IMR-90 (cell line): ENCODE measurements around the gene CLASP1.

Source experiments
- CTCF ChIP-seq: conservative IDR thresholded peaks from 2 replicates; pipeline ENCODE4 v1.5.1; 2012; ENCODE audit warnings: mild to moderate bottlenecking, low read depth, low read length, improper control_type of control experiment
- MAZ ChIP-seq: IDR thresholded peaks from 2 replicates; pipeline ENCODE4 v1.6.1; 2012; ENCODE audit warnings: low read depth, mild to moderate bottlenecking, low read length, improper control_type of control experiment, moderate library complexity, borderline replicate concordance
- POLR2A ChIP-seq: IDR thresholded peaks from 2 replicates; pipeline ENCODE4 v1.6.1; 2012; ENCODE audit warnings: mild to moderate bottlenecking, low read depth, low read length
- RFX5 ChIP-seq: IDR thresholded peaks from 2 replicates; pipeline ENCODE4 v1.8.0; 2012; ENCODE audit warnings: low read depth, mild to moderate bottlenecking, low read length, moderate library complexity

- no peak for TF ChIP-seq POLR2A
- no peak for TF ChIP-seq CTCF
- no peak for TF ChIP-seq RFX5
- TF ChIP-seq MAZ: no peak
Observed at GRCh38 chr2:121603185-121603584, 46.1 kb downstream of the CLASP1 start.
